H1 (cell line): Measurements from ENCODE around the gene NUB1.

Experiments used
- ASH2L ChIP-seq: fragments of 200-600, 300-600 bp; sonication (generic); IDR thresholded peaks from one replicate; pipeline ENCODE4 v1.7.1; 2017; ENCODE audit warnings: low read length
- CEBPB ChIP-seq: IDR thresholded peaks from 2 replicates; pipeline ENCODE4 v1.6.1; 2012; ENCODE audit warnings: low read depth, low read length
- CTCF ChIP-seq, 3 experiments: IDR thresholded peaks; 1 replicate in 2 of 3; 2 replicates in 1 of 3; pipeline versions ENCODE4 v1.5.1 to v1.6.1; 2011; ENCODE audit warnings: low read length in 3 of 3, mild to moderate bottlenecking in 3 of 3, inconsistent platforms in 2 of 3, low read depth in 1 of 3, moderate library complexity in 1 of 3; ENCODE audit not compliant: insufficient read depth in 1 of 3; ENCODE audit errors: control extremely low read depth in 1 of 3
- EGR1 ChIP-seq: IDR thresholded peaks from 2 replicates; pipeline ENCODE4 v1.6.1; 2011; ENCODE audit warnings: low read depth, low read length, borderline replicate concordance
- EP300 ChIP-seq, 2 experiments: IDR thresholded peaks; 1 replicate in 1 of 2; 2 replicates in 1 of 2; pipeline ENCODE4 v1.6.1; 2011 to 2012; ENCODE audit warnings: low read depth in 2 of 2, low read length in 2 of 2, mild to moderate bottlenecking in 2 of 2, borderline replicate concordance in 1 of 2, inconsistent platforms in 1 of 2, moderate library complexity in 1 of 2
- GABPA ChIP-seq: IDR thresholded peaks from 2 replicates; pipeline ENCODE4 v1.6.1; 2011; ENCODE audit warnings: mild to moderate bottlenecking, low read length, moderate library complexity, borderline replicate concordance; ENCODE audit not compliant: insufficient read depth
- JUND ChIP-seq: IDR thresholded peaks from 2 replicates; pipeline ENCODE4 v1.6.1; 2011; ENCODE audit warnings: mild to moderate bottlenecking, improper control_type of control experiment, low read length
- MAFK ChIP-seq: IDR thresholded peaks from 2 replicates; pipeline ENCODE4 v1.6.1; 2012; ENCODE audit warnings: low read depth, mild to moderate bottlenecking, improper control_type of control experiment, low read length
- NRF1 ChIP-seq: IDR thresholded peaks from 2 replicates; pipeline ENCODE4 v1.6.1; 2011; ENCODE audit warnings: mild to moderate bottlenecking, low read depth, low read length, improper control_type of control experiment
- RAD21 ChIP-seq, 2 experiments: IDR thresholded peaks in 1 of 2; conservative IDR thresholded peaks in 1 of 2; 2 replicates each; pipeline ENCODE4 v1.6.1; 2011; ENCODE audit warnings: low read depth in 2 of 2, low read length in 2 of 2, improper control_type of control experiment in 1 of 2, inconsistent platforms in 1 of 2, mild to moderate bottlenecking in 1 of 2, moderate library complexity in 1 of 2
- TAF1 ChIP-seq: IDR thresholded peaks from 2 replicates; pipeline ENCODE4 v1.6.1; 2011; ENCODE audit warnings: mild to moderate bottlenecking, low read depth, low read length

- TF ChIP-seq ASH2L = no peak
- no peak for TF ChIP-seq NRF1
- no peak for TF ChIP-seq CTCF (IDR thresholded peaks at IDR 0.05; ENCODE audit: control extremely low read depth in 1 of 3, insufficient read depth in 1 of 3, low read depth in 1 of 3, low read length in 3 of 3)
- TF ChIP-seq GABPA = no peak
- no peak for TF ChIP-seq CEBPB
- no peak for TF ChIP-seq TAF1
- no peak for TF ChIP-seq JUND
- TF ChIP-seq EP300 (IDR thresholded peaks at IDR 0.05; ENCODE audit: borderline replicate concordance in 1 of 2, low read depth in 2 of 2, low read length in 2 of 2) = no peak
- no peak for TF ChIP-seq MAFK
- TF ChIP-seq RAD21 (IDR thresholded peaks at IDR 0.05 in 1 of 2, conservative IDR thresholded peaks at IDR 0.05 in 1 of 2; ENCODE audit: low read depth in 2 of 2, low read length in 2 of 2) = no peak
- TF ChIP-seq EGR1 = no peak
Measured at GRCh38 chr7:151404216-151405011, 62.8 kb downstream of the NUB1 start.
